Mesenchymal stem cell (in vitro differentiated cells and primary cell): ENCODE results near the gene FAM187B.
"Not testable (repeated sequence)": the region's sequence is repeated elsewhere in the genome, so short reads cannot be mapped to it uniquely, and the experiment has no call there.

Experiments used
- DNase-seq: peaks from one replicate; pipeline ENCODE4 v3.0.0-alpha.2; 2013
- H2AFZ ChIP-seq: one replicate; pipeline ENCODE4 v1.6.1; 2013; ENCODE audit warnings: low read depth, mild to moderate bottlenecking, control low read depth, inconsistent platforms, low read length, moderate library complexity
- H2AK5ac ChIP-seq: 2 replicates; pipeline ENCODE4 v1.6.1; 2013; ENCODE audit warnings: low read length, moderate library complexity, mild to moderate bottlenecking, inconsistent platforms; ENCODE audit not compliant: severe bottlenecking
- H2BK120ac ChIP-seq: one replicate; pipeline ENCODE4 v1.6.1; 2013; ENCODE audit warnings: low read depth, mild to moderate bottlenecking, inconsistent platforms, low read length, moderate library complexity
- H2BK12ac ChIP-seq, 2 experiments: one replicate each; pipeline ENCODE4 v1.6.1; 2013; ENCODE audit warnings: inconsistent platforms in 2 of 2, low read length in 2 of 2, mild to moderate bottlenecking in 2 of 2, moderate library complexity in 2 of 2, control low read depth in 1 of 2
- H2BK15ac ChIP-seq: one replicate; pipeline ENCODE4 v1.6.1; 2013; ENCODE audit warnings: mild to moderate bottlenecking, low read depth, inconsistent platforms; ENCODE audit not compliant: poor library complexity, severe bottlenecking
- H2BK5ac ChIP-seq: 2 replicates; pipeline ENCODE4 v1.6.1; 2013; ENCODE audit warnings: low read depth, mild to moderate bottlenecking, low read length, control low read depth, inconsistent platforms; ENCODE audit not compliant: poor library complexity, severe bottlenecking
- H3K14ac ChIP-seq, 2 experiments: one replicate each; pipeline ENCODE4 v1.6.1; 2013; ENCODE audit warnings: inconsistent platforms in 2 of 2, low read length in 2 of 2, control low read depth in 1 of 2, mild to moderate bottlenecking in 1 of 2, moderate library complexity in 1 of 2
- H3K18ac ChIP-seq, 2 experiments: one replicate each; pipeline ENCODE4 v1.6.1; 2013; ENCODE audit warnings: inconsistent platforms in 2 of 2, low read length in 2 of 2, control low read depth in 1 of 2, low read depth in 1 of 2, mild to moderate bottlenecking in 1 of 2
- H3K23ac ChIP-seq, 2 experiments: one replicate each; pipeline ENCODE4 v1.6.1; 2013; ENCODE audit warnings: inconsistent platforms in 2 of 2, low read length in 2 of 2, mild to moderate bottlenecking in 2 of 2, moderate library complexity in 2 of 2, control low read depth in 1 of 2
- H3K27ac ChIP-seq: 2 replicates; pipeline ENCODE4 v1.5.1; 2013; ENCODE audit warnings: mild to moderate bottlenecking, moderate library complexity, low read length, control low read depth, inconsistent platforms; ENCODE audit not compliant: poor library complexity, severe bottlenecking
- H3K27me3 ChIP-seq, 2 experiments: 2 replicates each; pipeline versions ENCODE4 v1.6.1 to v1.7.0; 2013; ENCODE audit warnings: low read length in 2 of 2, mild to moderate bottlenecking in 2 of 2, moderate library complexity in 2 of 2, control low read depth in 1 of 2, inconsistent platforms in 1 of 2; ENCODE audit not compliant: control insufficient read depth in 1 of 2, insufficient read depth in 1 of 2
- H3K36me3 ChIP-seq, 2 experiments: 2 replicates each; pipeline versions ENCODE4 v1.6.1 to v1.7.0; 2013; ENCODE audit warnings: low read length in 2 of 2, control low read depth in 1 of 2, inconsistent platforms in 1 of 2, low read depth in 1 of 2, mild to moderate bottlenecking in 1 of 2; ENCODE audit not compliant: insufficient read depth in 2 of 2, control insufficient read depth in 1 of 2
- H3K4ac ChIP-seq, 2 experiments: one replicate each; pipeline ENCODE4 v1.6.1; 2013; ENCODE audit warnings: inconsistent platforms in 2 of 2, low read length in 2 of 2, mild to moderate bottlenecking in 2 of 2, moderate library complexity in 2 of 2, control low read depth in 1 of 2, low read depth in 1 of 2
- H3K4me1 ChIP-seq: 2 replicates; pipeline ENCODE4 v1.6.1; 2013; ENCODE audit warnings: low read depth, low read length, control low read depth; ENCODE audit not compliant: control insufficient read depth, insufficient read depth
- H3K4me2 ChIP-seq: 2 replicates; pipeline ENCODE4 v1.6.1; 2013; ENCODE audit warnings: low read length, mild to moderate bottlenecking, inconsistent platforms; ENCODE audit not compliant: poor library complexity, severe bottlenecking
- H3K4me3 ChIP-seq, 2 experiments: 2 replicates each; pipeline versions ENCODE4 v1.5.1 to v1.7.0; 2013; ENCODE audit warnings: low read length in 2 of 2, mild to moderate bottlenecking in 2 of 2, control low read depth in 1 of 2, low read depth in 1 of 2; ENCODE audit not compliant: insufficient read depth in 1 of 2
- H3K79me1 ChIP-seq: replicated peaks from 2 replicates; pipeline ENCODE4 v1.6.1; 2013; ENCODE audit warnings: mild to moderate bottlenecking, control low read depth, low read length, inconsistent platforms; ENCODE audit not compliant: poor library complexity, severe bottlenecking
- H3K9ac ChIP-seq: 2 replicates; pipeline ENCODE4 v1.7.0; 2013; ENCODE audit warnings: mild to moderate bottlenecking, low read length, moderate library complexity
- H3K9me3 ChIP-seq: 2 replicates; pipeline ENCODE4 v1.7.0; 2013; ENCODE audit warnings: mild to moderate bottlenecking, low read length; ENCODE audit not compliant: control insufficient read depth
- H4K8ac ChIP-seq: one replicate; pipeline ENCODE4 v1.6.1; 2013; ENCODE audit warnings: inconsistent platforms, mild to moderate bottlenecking, low read length, moderate library complexity
- H4K91ac ChIP-seq: one replicate; pipeline ENCODE4 v1.6.1; 2013; ENCODE audit warnings: mild to moderate bottlenecking, low read length, inconsistent platforms
- WGBS: methylation state at CpG from one replicate; pipeline ENCODE4 v1.1.7; 2013; ENCODE audit warnings: mixed read lengths; 5-methylcytosine and 5-hydroxymethylcytosine counted together

FAM187B gene

GRCh38 chr19:35239597-35239996 is 11.1 kb upstream of the FAM187B start:
- not testable (repeated sequence) for H3K9ac ChIP-seq, H4K91ac ChIP-seq, DNase-seq, H4K8ac ChIP-seq, H3K18ac ChIP-seq, H3K79me1 ChIP-seq, H3K23ac ChIP-seq, H2BK15ac ChIP-seq, H3K36me3 ChIP-seq, H3K4me1 ChIP-seq, H2BK120ac ChIP-seq, H3K4ac ChIP-seq, H3K4me2 ChIP-seq, H3K27ac ChIP-seq, H3K14ac ChIP-seq, H2AFZ ChIP-seq, H2BK5ac ChIP-seq, H2BK12ac ChIP-seq, H3K4me3 ChIP-seq, H2AK5ac ChIP-seq
- H3K27me3 ChIP-seq = peaks cover 0 to 14% of the 10 kb centered on the region in 2 experiments
- WGBS = no CpG with 5 or more reads among the region's 1 CpG
- peaks cover 29% of the 10 kb centered on the region for H3K9me3 ChIP-seq

- H3K18ac ChIP-seq = no peak overlapping the region
- peaks cover 0 to 34% of the 10 kb centered on the region in 2 experiments for H3K27me3 ChIP-seq
- WGBS = 67% methylated on average over 4 of the region's 6 CpGs
Observed at GRCh38 chr19:35236638-35237400, 8.3 kb upstream of the FAM187B start.

GRCh38 chr19:35232912-35233311 is 4.4 kb upstream of the FAM187B start:
- H3K36me3 ChIP-seq = no peaks in the 10 kb centered on the region
- no peak overlapping the region for H2AFZ ChIP-seq
- H2AK5ac ChIP-seq = no peak overlapping the region
- H3K18ac ChIP-seq = no peak overlapping the region
- H3K14ac ChIP-seq = no peak overlapping the region
- no peak overlapping the region for H2BK5ac ChIP-seq
- no peaks in the 10 kb centered on the region for H3K4me1 ChIP-seq
- H2BK15ac ChIP-seq = no peak overlapping the region
- no peak for DNase-seq
- H4K91ac ChIP-seq = no peak overlapping the region
- H3K23ac ChIP-seq = no peak overlapping the region
- peaks cover 9% of the 10 kb centered on the region for H3K9me3 ChIP-seq
- H3K79me1 ChIP-seq = no peaks in the 10 kb centered on the region
- no peak overlapping the region for H3K4me2 ChIP-seq
- H3K4me3 ChIP-seq = no peak overlapping the region
- no peak overlapping the region for H3K9ac ChIP-seq
- H4K8ac ChIP-seq = no peak overlapping the region
- H3K4ac ChIP-seq = no peak overlapping the region
- no peak overlapping the region for H3K27ac ChIP-seq
- no peak overlapping the region for H2BK12ac ChIP-seq
- 39% methylated on average over 4 of the region's 5 CpGs for WGBS
- no peak overlapping the region for H2BK120ac ChIP-seq
- peaks cover 0 to 37% of the 10 kb centered on the region in 2 experiments for H3K27me3 ChIP-seq

More at GRCh38 chr19:35236638-35237400, 8.3 kb upstream of the FAM187B start:
- no peaks in the 10 kb centered on the region for H3K36me3 ChIP-seq
- peaks cover 26% of the 10 kb centered on the region for H3K9me3 ChIP-seq
- no peaks in the 10 kb centered on the region for H3K4me1 ChIP-seq
- H2BK120ac ChIP-seq = no peak overlapping the region
- no peak overlapping the region for H2AFZ ChIP-seq
- no peak overlapping the region for H2BK12ac ChIP-seq
- H3K4ac ChIP-seq = no peak overlapping the region
- no peak overlapping the region for H3K14ac ChIP-seq
- no peak overlapping the region for H2AK5ac ChIP-seq
- no peak overlapping the region for H2BK15ac ChIP-seq
- no peak overlapping the region for H3K27ac ChIP-seq
- H3K23ac ChIP-seq = no peak overlapping the region
- H3K4me2 ChIP-seq = no peak overlapping the region
- DNase-seq = no peak
- H2BK5ac ChIP-seq = no peak overlapping the region
- no peaks in the 10 kb centered on the region for H3K79me1 ChIP-seq
- H4K91ac ChIP-seq = no peak overlapping the region
- no peak overlapping the region for H4K8ac ChIP-seq
- no peak overlapping the region for H3K9ac ChIP-seq
- H3K4me3 ChIP-seq = no peak overlapping the region

GRCh38 chr19:35231956-35232645 is 3.6 kb upstream of the FAM187B start:
- no peak overlapping the region for H3K4me3 ChIP-seq
- no peak overlapping the region for H2AK5ac ChIP-seq
- H3K27ac ChIP-seq = no peak overlapping the region
- 89% methylated on average over 14 of the region's 14 CpGs for WGBS
- H2BK5ac ChIP-seq = no peak overlapping the region
- no peak overlapping the region for H2AFZ ChIP-seq
- no peaks in the 10 kb centered on the region for H3K79me1 ChIP-seq
- H3K36me3 ChIP-seq = no peaks in the 10 kb centered on the region
- H3K23ac ChIP-seq = no peak overlapping the region
- no peaks in the 10 kb centered on the region for H3K4me1 ChIP-seq
- H4K8ac ChIP-seq = no peak overlapping the region
- no peak for DNase-seq
- H3K9ac ChIP-seq = no peak overlapping the region
- peaks cover 9% of the 10 kb centered on the region for H3K9me3 ChIP-seq
- no peak overlapping the region for H4K91ac ChIP-seq
- H2BK120ac ChIP-seq = no peak overlapping the region
- H3K27me3 ChIP-seq = peaks cover 0 to 37% of the 10 kb centered on the region in 2 experiments
- H2BK15ac ChIP-seq = no peak overlapping the region
- no peak overlapping the region for H3K18ac ChIP-seq
- H3K4me2 ChIP-seq = no peak overlapping the region
- H3K4ac ChIP-seq = no peak overlapping the region
- H3K14ac ChIP-seq = no peak overlapping the region
- H2BK12ac ChIP-seq = no peak overlapping the region
